ENCODE results near the gene ASB10.
A peak's percentile ranks its signal among the peaks of the same experiment; 100 is the strongest.

Gene ASB10

GRCh38 chr7:151233804-151234203 is 46.8 kb upstream of the ASB10 start:
- Histone ChIP-seq H3K9ac (ENCODE audit: low read length) (peak overlapping the region; percentile 93; the same call in 1 of the 2 replicates), H3K4me1 (ENCODE audit: low read length) (peaks cover 19% of the 10 kb centered on the region), H4K20me1 (ENCODE audit: insufficient read depth, low read length) (peaks cover 37% of the 10 kb centered on the region), H3K9me3 (ENCODE audit: insufficient read depth, low read length) (no peaks in the 10 kb centered on the region), H2AFZ (ENCODE audit: low read depth, low read length) (no peak overlapping the region), H3K36me3 (replicated peaks; ENCODE audit: low read depth, low read length) (peaks cover 12% of the 10 kb centered on the region), H3K4me3 (ENCODE audit: low read length) (peak overlapping the region; percentile 99), H3K79me2 (ENCODE audit: low read length) (peaks cover 20% of the 10 kb centered on the region), H3K27me3 (ENCODE audit: low read depth, low read length) (no peaks in the 10 kb centered on the region), H3K27ac (ENCODE audit: low read length) (no peak overlapping the region), H3K4me2 (ENCODE audit: low read length) (peak overlapping the region; percentile 95)
- TF ChIP-seq CTCF (IDR thresholded peaks at IDR 0.05; ENCODE audit: low read depth, low read length): no peak

- TF ChIP-seq EZH2phosphoT487 (IDR thresholded peaks at IDR 0.05; ENCODE audit: low read depth) (no peak), CTCF (IDR thresholded peaks at IDR 0.05; ENCODE audit: low read depth, low read length) (no peak)
- peak overlapping the region; percentile 22 for H3K27ac ChIP-seq (ENCODE audit: low read length)
Measured at GRCh38 chr7:151232917-151233701, 46.1 kb upstream of the ASB10 start.

GRCh38 chr7:151232091-151232916 is 45.3 kb upstream of the ASB10 start, which contains the start of gene CHPF2:
Gene CHPF2 (plus strand): TSS chr7:151232483. CDS start chr7:151234012, 1,529 bp downstream.
- H3K4me1 ChIP-seq (ENCODE audit: low read length): peaks cover 19% of the 10 kb centered on the region
- TF ChIP-seq CTCF (IDR thresholded peaks at IDR 0.05; ENCODE audit: low read depth, low read length) (no peak), EZH2phosphoT487 (IDR thresholded peaks at IDR 0.05; ENCODE audit: low read depth) (no peak)
- H2AFZ ChIP-seq (ENCODE audit: low read depth, low read length): peak within 1 kb of the TSS; percentile 69
- H3K9ac ChIP-seq (ENCODE audit: low read length): peak within 1 kb of the TSS; percentile 93
- peaks cover 20% of the 10 kb centered on the region for H3K79me2 ChIP-seq (ENCODE audit: low read length)
- H3K4me2 ChIP-seq (ENCODE audit: low read length): peak within 1 kb of the TSS; percentile 95
- H3K9me3 ChIP-seq (ENCODE audit: insufficient read depth, low read length): no peaks in the 10 kb centered on the region
- H3K4me3 ChIP-seq (ENCODE audit: low read length): peak within 1 kb of the TSS; percentile 99
- H3K36me3 ChIP-seq (replicated peaks; ENCODE audit: low read depth, low read length): peaks cover 3% of the 10 kb centered on the region
- H4K20me1 ChIP-seq (ENCODE audit: insufficient read depth, low read length): peaks cover 28% of the 10 kb centered on the region
- peak within 1 kb of the TSS; percentile 22 for H3K27ac ChIP-seq (ENCODE audit: low read length)
- H3K27me3 ChIP-seq (ENCODE audit: low read depth, low read length): no peaks in the 10 kb centered on the region

More at GRCh38 chr7:151232917-151233701, 46.1 kb upstream of the ASB10 start:
- Histone ChIP-seq H3K4me3 (ENCODE audit: low read length) (peak overlapping the region; percentile 99), H3K9ac (ENCODE audit: low read length) (peak overlapping the region; percentile 93), H4K20me1 (ENCODE audit: insufficient read depth, low read length) (peaks cover 30% of the 10 kb centered on the region), H3K79me2 (ENCODE audit: low read length) (peaks cover 20% of the 10 kb centered on the region), H3K4me2 (ENCODE audit: low read length) (peak overlapping the region; percentile 95), H3K4me1 (ENCODE audit: low read length) (peaks cover 16% of the 10 kb centered on the region), H2AFZ (ENCODE audit: low read depth, low read length) (no peak overlapping the region), H3K36me3 (replicated peaks; ENCODE audit: low read depth, low read length) (peaks cover 11% of the 10 kb centered on the region), H3K27me3 (ENCODE audit: low read depth, low read length) (no peaks in the 10 kb centered on the region), H3K9me3 (ENCODE audit: insufficient read depth, low read length) (no peaks in the 10 kb centered on the region)

- H4K20me1 ChIP-seq (ENCODE audit: insufficient read depth, low read length): peaks cover 21% of the 10 kb centered on the region
- no peak overlapping the region for H2AFZ ChIP-seq (ENCODE audit: low read depth, low read length)
- peaks cover 21% of the 10 kb centered on the region for H3K4me1 ChIP-seq (ENCODE audit: low read length)
- H3K36me3 ChIP-seq (replicated peaks; ENCODE audit: low read depth, low read length): peaks cover 3% of the 10 kb centered on the region
- no peaks in the 10 kb centered on the region for H3K27me3 ChIP-seq (ENCODE audit: low read depth, low read length)
- H3K9me3 ChIP-seq (ENCODE audit: insufficient read depth, low read length): no peaks in the 10 kb centered on the region
- no peak overlapping the region for H3K27ac ChIP-seq (ENCODE audit: low read length)
- peaks cover 30% of the 10 kb centered on the region for H3K79me2 ChIP-seq (ENCODE audit: low read length)
- H3K9ac ChIP-seq (ENCODE audit: low read length): no peak overlapping the region
- TF ChIP-seq CTCF (IDR thresholded peaks at IDR 0.05; ENCODE audit: low read depth, low read length) (no peak), EZH2phosphoT487 (IDR thresholded peaks at IDR 0.05; ENCODE audit: low read depth) (no peak)
- H3K4me3 ChIP-seq (ENCODE audit: low read length): no peak overlapping the region
- H3K4me2 ChIP-seq (ENCODE audit: low read length): no peak overlapping the region
Measured at GRCh38 chr7:151231080-151231479, 44.0 kb upstream of the ASB10 start.

All from OCI-LY3 (cell line).